HG02885 (cell line): ENCODE results near the gene TMTC1.
A peak's percentile ranks its signal among the peaks of the same experiment; 100 is the strongest.

Experiments
- ATAC-seq: cut with Tn5 transposase; IDR thresholded peaks from one replicate; pipeline ENCODE4 v1.9.1; 2021; ENCODE audit warnings: mild to moderate bottlenecking; ENCODE audit not compliant: unreplicated experiment, poor library complexity

TMTC1 gene

DNA sequence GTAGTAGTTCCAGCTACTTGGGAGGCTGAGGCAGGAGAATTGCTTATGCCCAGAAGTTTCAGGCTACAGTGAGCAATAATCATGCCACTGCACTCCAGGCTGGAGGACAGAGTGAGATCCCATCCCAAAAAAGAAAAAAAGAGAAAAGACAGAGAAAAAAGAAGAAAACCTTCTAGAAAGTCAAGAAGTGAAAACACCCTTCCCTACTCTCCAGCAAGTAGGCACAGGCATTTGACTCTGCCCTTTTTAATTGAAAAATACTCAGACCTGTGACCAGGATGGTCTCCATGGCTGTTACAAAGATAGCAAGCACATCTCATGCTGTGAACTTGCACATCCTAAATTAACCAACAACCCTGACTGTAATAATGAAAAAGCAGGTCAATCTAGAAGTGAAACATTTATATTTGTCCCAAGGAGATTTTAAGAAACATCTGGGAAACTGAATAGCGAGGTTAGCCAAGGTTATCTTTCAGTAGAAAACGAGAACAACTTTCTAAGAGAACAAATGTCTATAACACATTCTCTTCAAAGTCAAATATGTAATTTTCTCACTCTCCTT is 2.0 kb downstream of the TMTC1 start:
- ATAC-seq: peak; percentile 32

DNA sequence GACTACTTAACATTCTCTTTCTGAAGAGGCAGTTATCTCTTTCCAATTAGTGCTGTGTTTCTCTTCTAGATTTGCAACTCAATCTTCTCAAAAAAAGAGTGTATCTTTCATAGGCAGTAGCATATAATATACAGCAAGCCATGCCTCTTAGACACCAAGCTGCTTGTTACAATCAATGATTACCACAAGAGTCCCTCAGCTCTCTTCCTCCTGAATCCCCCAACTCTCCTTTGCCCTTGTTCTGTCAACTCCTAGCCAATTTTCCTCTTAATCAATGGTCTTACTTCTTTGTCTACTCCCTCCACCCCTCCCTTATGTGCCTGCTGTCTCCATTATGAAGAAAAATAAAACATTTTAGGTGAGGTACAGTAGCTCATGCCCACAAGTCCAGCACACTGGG is 2.6 kb downstream of the TMTC1 start:
- no peak for ATAC-seq

DNA sequence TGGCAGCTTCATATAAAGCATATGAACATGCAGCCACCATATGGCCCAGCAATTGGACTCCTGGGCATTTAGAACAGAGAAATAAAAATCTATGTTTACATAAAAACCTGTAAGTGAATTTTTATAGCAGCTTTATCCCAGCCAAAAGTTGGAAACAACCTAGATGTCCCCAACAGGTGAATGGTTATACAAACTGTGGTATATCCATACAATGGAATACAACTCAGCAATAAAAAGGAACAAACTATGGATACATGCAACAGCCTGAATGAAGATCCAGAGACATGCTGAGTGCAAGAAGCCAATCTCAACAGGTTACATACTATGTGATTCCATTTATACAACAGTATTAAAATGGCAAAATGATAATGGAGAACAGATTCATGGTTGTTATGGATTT is 3.7 kb downstream of the TMTC1 start:
- no peak for ATAC-seq

DNA sequence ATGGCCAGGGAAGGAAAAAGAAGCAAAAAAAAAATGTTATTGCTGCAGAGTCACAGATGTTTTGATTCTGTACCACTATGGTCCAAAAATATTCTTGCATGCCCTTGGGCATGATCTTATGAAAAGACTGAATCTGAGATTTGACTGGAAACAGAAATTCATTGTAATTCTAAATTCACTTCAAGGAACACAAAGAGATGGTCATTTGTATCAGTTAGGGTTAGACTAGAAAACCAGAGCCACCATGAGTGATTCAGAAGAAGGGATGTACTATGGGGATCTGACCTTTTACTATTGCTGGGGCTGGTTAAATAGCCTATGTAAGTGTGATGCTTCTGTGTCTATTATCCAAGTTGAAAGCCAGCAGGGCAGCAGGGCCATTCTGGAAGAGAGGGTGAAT is 5.2 kb downstream of the TMTC1 start:
- ATAC-seq: no peak

DNA sequence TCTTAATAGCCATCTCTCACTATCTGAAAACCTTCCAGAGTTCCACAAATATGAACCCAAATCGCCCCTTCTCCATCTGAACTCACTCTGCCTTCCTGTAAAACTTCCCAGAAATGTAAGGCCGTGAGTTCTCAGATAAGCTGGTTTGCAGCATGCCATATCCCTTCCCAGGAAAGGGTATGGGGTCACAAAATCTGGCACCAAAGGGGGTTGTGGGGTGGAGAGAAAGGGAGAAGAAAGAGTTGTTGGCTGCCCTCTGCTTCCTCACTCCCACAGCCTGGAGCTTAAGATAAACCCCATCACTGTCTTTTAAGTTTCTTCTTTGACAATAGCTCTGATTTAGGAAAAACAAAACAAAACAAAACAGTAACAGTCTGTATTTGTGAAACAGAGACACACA is 10.7 kb downstream of the TMTC1 start:
- no peak for ATAC-seq

DNA sequence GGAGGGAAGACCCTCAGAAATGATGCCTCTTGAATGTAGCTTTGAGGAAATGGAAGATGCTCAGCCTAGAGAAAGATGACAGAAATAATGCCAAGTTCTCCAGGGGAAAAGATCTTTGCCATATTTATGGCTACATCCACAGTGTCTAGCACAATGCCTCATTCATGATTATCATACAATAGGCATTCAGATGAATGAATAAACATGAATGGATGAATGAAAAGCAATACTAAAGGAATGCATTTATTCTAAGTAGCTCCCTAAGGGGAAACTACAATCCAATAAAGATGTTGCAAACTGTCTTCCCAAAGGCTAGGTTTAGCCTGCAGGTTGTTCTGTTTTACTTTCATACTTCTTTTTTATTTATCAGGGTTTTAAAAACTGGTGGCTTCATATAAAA is 12.0 kb downstream of the TMTC1 start:
- no peak for ATAC-seq

DNA sequence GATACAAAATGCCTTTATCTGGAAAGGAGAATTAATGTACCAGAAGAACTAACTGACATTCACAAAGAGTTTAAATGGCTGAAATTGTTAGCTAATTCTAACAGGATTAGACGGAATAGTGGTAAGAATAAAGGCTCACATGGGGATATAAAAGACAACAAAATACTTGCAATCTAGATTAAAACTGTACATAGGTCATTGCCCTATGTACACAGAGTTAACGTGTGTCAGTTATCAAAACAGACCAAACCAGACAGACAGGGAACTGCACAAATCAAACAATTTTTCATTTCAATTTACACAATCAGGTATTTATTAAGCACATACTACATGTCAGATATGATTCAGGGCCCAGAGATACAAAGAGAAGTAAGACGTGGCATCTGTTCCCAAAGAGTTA is 12.6 kb downstream of the TMTC1 start:
- ATAC-seq: no peak

DNA sequence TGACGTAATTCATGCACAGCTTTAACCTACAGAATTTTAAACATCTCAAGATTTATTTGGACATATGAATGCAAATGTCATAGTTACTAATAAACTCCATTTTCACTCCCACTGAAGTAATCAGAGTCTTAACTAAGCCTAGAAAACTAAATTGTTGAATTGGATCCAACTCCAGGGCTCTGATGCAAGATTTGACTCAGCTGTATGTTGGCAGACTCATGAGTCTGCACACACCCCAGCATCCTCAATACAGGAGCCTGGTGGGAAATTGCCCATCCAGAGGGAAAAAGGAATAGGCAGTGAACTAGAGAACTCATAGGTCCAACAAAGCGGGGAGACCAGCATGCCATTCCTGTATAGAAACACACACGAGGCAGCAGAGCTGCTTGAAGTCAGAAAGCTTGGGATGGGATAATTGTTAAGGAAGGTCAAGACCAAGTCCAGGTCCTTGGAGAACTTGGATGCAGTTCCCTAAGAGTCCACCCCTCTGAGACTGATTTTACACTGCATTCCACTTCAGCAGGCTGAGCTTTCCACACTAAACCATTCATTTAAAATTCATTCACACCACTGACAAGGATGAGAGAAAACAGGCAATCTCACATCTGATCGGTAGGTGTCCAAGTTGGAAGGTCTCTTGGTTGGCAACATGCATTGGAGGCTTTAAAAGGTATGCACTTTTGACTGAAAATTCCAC is 14.4 kb downstream of the TMTC1 start:
- ATAC-seq: no peak

DNA sequence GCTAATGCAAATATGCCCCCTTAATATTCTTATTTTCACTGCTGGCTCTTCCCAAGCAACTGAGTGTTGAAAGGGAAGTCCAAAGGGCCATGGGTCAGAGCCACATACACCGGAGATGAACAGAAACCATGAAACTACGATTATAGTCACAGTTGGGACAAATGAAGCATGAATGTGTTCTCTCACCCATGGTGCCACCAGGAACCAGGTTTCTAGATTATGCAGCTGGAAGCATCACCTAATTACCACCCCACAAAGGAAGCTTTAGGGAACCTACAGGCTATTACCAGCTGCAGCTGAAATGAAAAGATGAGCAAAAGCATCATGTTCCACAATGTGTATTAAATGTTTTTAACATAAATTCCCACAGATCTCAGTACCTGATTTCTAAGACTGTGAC is 15.4 kb downstream of the TMTC1 start:
- no peak for ATAC-seq

DNA sequence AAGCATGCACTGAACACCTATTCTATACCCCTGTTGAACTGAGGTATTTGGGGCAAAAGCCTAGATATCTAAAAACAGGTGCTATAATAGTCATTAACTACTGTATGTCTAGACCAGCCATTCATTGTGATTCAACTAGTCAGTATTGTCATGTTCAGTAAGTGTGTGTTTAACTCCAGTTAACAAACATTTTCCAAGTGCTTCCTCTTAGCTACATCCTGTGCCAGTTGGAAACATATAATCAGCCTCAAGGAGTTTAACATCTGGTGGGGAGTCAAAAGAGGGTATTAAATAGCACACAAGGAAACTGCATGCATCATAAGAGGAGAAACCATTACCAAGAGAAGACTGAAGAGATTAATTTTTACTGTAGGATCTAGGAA is 20.4 kb downstream of the TMTC1 start:
- ATAC-seq: no peak

DNA sequence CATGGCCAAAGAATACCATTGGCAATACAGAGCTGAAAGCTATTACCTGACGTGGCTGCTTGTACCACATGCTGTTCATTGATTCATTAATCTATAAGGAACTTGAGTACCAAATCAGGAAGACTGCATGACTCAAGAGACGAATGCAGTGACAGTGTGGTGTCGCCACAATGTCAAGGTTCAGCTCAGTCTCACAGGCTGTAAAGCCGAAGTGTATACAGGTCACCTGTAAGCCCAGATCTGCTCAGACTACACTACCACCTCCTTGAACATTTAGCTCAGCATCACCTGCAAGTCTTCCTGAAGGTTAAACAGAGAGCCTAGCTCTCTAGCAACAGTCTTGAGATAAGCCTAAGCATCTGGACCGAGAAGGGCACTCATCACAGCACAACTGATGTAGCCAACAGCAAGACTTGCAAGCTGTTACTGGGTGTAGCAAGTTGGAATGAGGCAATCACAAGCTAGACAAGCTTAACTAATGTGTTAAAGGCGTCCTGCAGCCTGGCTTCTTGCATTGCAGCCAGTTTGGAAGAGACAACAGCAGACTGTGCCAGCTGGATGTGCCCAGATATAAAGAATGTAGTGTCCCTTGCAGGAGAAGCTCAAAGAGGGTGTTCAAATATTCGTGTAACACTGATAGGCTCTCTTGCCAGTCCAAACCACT is 21.0 kb downstream of the TMTC1 start:
- ATAC-seq: no peak

DNA sequence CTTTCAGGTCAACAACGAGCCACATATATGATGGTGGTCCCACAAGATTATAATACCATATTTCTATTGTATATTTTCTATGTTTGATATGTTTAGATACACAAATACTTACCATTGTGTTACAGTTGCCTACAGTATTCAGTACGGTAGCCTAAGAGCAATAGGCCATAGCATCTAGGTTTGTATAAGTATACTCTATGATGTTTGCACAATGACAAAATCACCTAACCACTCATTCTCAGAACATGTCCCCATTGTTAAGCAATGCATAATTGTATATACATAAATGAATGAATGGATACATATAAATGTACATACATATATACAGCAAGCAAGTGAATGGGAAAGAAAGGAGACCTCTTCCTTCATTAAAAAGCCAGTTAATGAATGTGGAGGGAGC is 23.8 kb downstream of the TMTC1 start:
- no peak for ATAC-seq

DNA sequence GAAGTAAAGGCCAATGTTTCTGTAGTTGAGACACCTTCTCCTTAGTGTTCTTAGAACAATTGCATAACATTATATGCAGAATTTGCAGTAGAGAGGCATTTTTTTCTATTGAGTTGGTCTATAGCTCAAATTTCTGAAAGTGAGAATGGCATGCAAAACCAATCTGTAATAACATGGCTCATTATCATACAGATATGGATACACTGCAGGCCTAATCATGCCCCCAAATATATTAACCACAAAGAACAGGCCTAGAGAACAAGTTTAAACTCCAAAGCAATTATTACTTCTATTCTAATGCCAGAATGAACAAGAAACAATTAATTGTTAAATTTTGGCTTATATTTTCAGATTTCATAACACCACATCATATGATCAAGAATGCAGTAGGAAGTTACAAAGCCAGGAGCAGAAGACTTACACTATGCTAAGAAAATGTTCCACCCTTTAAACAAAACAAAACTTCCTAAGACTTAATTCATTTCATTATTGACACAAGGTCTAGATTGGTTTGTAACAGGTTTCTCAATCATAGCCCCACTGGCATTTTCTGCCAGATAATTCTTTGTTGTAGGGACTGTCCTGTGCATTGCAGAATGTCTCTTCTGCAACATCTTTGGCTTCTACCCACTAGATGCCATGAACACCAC is 26.9 kb downstream of the TMTC1 start:
- no peak for ATAC-seq

DNA sequence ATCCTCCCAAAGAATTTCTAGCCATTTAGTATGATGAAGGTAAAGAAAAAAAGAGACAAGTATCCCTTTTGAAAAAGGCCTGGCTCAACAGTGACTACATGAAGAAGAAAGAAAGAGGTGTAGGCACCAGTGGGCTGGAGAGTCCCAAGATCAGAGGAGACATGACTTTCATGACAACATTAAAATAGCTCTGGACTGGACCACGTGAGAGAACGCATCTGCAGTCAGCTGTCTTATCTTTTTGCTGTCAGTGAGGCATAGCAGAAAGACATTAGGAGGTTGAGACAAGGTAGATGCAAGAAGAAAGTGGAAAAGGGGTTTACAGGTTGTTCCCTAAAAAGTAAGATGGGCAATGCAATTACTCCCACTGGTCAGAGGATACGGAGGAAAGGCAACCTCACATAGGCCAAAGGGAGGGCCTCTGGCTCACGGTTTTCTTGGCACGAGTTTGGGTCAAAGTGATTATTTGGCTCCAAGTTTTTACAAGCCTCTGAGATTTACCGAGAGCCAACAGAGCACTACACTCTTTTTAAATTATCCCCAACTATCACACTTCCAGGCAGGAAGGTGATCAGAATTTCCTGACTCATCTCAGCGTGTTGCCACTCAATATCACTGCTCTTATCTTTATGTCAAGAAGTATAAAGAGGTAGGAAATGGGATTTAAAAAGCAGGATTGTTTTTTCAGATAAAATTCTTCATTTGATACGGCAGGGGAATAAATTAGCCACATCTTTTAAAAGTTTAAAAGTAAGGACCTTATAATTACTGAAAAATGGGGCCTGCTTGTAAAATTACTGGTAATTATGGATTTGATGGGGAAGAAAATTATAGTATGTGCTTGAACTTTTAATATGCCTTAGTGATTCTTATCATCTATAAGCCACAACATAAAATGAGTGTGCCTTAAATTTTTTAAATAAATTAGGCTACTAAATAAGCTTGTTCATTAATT is 29.2 kb downstream of the TMTC1 start:
- no peak for ATAC-seq

DNA sequence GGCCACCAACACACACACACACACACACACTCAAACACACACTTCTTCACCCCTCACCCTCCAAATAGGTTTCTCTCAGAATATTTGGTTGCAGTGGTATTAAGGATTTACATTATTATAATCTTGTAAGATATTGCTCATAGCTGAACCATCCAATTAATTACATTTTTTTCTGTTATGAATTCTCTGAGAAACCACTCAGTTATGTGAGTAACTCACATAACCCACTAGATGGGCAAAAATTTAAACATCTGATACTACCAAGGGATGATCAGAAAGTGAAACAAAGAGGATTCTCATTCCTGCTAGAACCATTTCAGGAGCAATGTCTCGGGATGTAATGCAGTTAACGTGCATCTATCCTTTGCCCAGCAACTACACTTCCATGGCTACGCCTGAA is 31.6 kb downstream of the TMTC1 start:
- ATAC-seq: no peak

DNA sequence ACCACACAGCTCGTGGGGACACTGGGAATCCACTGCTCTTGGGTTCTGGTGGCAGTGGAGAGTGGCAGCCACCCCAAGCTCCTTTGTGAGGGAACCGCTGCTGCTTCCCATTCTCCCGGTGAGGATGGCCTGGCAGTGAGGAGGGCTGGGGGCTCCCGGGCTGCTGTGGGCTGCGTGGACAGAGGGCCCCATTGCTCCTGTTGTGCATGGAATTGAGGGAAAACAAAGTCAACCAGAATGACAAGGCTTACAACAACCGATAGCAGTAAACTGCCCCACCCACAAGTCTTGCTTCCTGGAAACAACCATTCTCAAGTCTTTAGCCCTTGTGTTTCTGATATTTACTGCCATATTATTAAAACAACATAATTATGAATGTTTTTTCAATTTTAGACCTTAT is 32.1 kb downstream of the TMTC1 start:
- no peak for ATAC-seq

DNA sequence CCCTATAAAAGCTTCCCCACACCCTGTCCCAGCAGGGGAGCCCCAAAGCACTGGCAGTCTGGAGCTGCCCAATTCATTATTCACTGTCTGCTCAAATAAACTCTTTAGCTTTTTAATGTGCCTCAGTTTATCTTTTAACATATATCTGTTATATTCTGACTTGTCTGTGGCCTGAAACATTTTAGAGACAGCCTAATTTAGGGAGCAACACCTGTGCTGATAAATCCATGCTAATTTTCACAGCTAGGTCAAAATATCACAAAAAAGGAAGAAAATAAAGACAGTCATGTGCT is 32.9 kb downstream of the TMTC1 start:
- ATAC-seq: no peak

DNA sequence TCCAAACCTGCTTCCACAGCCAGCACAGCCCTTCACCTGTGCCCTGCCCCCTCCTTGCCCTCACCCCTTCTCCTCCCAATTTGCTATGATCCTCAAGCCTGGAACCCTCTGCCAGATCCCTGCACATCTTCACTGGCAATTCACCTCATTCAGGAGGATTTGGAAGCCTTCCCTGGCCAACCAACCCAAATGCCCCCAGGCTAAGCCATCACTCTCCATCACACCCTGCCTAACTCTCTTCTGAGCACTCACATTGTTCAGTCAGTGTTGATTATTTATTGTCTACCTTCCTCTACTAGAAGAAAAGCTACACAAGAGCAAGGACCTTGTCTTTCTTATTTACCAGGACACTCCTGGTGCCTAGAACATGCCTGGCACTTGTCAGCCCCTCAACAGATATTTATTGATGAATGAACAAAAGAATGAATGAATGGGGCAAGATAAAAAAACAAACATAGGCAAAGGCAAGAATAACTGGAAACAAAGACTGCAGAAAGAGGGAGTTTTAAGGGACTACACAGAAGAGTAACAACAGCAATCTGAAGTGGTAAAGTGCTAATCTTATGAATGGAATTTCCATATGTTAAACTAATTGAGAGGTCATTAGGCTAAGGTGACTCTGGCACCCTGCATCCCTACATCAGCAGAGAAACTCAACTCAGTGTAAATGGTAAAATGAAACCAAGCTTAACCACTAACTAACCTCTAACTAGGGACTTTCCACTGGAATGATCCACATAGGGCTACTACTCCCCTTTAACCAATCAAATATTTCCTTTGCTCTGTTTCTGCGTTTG is 33.4 kb downstream of the TMTC1 start:
- peak; percentile 73 for ATAC-seq

DNA sequence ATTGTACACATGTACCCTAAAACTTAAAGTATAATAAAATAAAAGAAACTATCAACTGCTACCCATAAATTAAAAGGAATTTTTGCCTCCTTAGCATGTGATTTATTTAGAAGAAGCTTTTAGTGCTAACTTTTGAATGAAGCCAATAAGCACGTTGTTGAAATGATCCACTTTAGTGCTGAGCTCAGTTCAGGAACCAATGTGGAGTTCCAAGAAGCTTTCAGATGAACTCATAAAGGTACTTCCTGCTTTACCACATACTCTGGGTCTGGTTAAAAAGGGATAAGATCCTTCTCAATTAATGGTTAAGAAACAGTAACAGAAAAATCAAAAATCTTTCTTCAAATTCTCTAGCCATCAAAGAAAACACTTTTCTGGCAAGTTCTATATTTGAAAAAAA is 39.4 kb downstream of the TMTC1 start:
- no peak for ATAC-seq

DNA sequence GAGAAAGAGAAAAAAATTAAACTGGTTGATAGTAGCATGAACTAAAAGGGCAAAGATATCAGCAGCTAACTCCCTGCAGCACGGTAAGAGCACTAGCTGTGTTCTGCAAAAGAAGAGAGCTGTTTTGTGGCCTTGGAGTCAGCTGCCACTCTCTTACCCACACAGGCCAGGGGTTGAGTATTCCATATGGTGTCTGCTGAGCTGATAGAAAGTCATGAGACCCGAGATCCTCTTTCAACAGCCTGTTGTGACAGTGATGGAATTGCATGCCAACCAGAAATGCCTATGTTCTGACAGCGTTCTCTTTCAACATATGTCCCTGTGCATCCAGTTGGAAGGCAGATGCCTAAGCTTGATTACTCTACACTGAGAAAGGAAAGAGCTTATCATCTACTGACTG is 39.9 kb downstream of the TMTC1 start:
- ATAC-seq: no peak
